Measurements from ENCODE around the gene FURIN. TPM values are rescaled to one million over a fixed set of nuclear protein-coding genes. Genes with fewer than 3 reads are reported as not detected.

The FURIN gene
- total RNA-seq, 1 donor from 2014 or later = 143 TPM

DNA sequence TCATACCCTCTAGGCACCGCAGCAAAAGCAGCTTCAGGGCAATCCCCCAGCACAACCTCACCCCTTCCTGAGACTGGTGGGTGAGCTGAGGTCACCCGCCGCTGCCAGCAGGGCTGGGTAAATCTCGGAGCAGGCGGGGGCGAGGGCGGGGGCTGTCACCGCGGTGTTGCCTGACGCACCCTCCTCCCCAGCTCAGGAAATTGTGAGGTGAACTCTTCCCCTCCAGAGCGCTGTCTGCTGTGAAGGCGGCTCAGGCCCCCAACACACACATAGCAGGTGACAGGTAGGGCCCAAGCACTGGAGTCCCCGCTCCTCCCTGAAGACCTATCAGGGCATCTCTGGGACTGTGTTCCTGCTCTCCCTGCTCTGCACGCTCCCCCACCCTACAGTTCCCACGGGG, 30.2 kb upstream of the FURIN start:
- Mint-ChIP-seq H3K4me3 (ENCODE audit: unreplicated experiment) (no peak overlapping the region), H3K9me3 (ENCODE audit: unreplicated experiment) (no peaks in the 10 kb centered on the region), H3K4me1 (ENCODE audit: unreplicated experiment) (peaks cover 19% of the 10 kb centered on the region), H3K27ac (ENCODE audit: unreplicated experiment) (no peak overlapping the region), H3K27me3 (ENCODE audit: unreplicated experiment) (peaks cover 5% of the 10 kb centered on the region), H3K36me3 (ENCODE audit: low read depth, unreplicated experiment) (peaks cover 4% of the 10 kb centered on the region)
- no peak for DNase-seq (ENCODE audit: low spot score)
- TF ChIP-seq, protein P1, sequence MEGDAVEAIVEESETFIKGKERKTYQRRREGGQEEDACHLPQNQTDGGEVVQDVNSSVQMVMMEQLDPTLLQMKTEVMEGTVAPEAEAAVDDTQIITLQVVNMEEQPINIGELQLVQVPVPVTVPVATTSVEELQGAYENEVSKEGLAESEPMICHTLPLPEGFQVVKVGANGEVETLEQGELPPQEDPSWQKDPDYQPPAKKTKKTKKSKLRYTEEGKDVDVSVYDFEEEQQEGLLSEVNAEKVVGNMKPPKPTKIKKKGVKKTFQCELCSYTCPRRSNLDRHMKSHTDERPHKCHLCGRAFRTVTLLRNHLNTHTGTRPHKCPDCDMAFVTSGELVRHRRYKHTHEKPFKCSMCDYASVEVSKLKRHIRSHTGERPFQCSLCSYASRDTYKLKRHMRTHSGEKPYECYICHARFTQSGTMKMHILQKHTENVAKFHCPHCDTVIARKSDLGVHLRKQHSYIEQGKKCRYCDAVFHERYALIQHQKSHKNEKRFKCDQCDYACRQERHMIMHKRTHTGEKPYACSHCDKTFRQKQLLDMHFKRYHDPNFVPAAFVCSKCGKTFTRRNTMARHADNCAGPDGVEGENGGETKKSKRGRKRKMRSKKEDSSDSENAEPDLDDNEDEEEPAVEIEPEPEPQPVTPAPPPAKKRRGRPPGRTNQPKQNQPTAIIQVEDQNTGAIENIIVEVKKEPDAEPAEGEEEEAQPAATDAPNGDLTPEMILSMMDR (IDR thresholded peaks at IDR 0.05; ENCODE audit: unreplicated experiment) = no peak

DNA sequence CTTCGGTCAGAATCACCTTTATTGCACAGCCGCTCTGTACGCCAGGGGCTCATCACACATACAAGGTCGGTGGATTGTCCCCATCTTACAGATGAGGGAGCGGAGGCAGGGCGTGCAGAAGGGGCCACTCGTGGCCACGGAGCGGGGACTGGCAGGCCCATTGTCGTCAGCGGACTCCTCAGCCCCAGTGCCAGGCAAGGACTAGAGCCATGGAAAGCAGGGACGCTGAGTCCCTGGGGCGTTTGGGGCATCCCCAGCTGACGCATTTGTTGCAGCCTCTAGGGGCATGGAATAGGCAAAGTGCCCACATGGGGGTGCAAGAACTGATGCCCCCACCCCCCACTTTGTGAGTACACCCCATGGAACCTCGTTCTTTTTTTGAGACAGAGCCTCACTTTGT, 29.8 kb upstream of the FURIN start:
- Mint-ChIP-seq H3K9me3 (ENCODE audit: unreplicated experiment) (no peaks in the 10 kb centered on the region), H3K27ac (ENCODE audit: unreplicated experiment) (no peak overlapping the region), H3K4me3 (ENCODE audit: unreplicated experiment) (no peak overlapping the region), H3K27me3 (ENCODE audit: unreplicated experiment) (peaks cover 5% of the 10 kb centered on the region), H3K4me1 (ENCODE audit: unreplicated experiment) (peaks cover 19% of the 10 kb centered on the region), H3K36me3 (ENCODE audit: low read depth, unreplicated experiment) (peaks cover 4% of the 10 kb centered on the region)
- no peak for DNase-seq (ENCODE audit: low spot score)
- TF ChIP-seq, protein P1 (IDR thresholded peaks at IDR 0.05; ENCODE audit: unreplicated experiment) = no peak

DNA sequence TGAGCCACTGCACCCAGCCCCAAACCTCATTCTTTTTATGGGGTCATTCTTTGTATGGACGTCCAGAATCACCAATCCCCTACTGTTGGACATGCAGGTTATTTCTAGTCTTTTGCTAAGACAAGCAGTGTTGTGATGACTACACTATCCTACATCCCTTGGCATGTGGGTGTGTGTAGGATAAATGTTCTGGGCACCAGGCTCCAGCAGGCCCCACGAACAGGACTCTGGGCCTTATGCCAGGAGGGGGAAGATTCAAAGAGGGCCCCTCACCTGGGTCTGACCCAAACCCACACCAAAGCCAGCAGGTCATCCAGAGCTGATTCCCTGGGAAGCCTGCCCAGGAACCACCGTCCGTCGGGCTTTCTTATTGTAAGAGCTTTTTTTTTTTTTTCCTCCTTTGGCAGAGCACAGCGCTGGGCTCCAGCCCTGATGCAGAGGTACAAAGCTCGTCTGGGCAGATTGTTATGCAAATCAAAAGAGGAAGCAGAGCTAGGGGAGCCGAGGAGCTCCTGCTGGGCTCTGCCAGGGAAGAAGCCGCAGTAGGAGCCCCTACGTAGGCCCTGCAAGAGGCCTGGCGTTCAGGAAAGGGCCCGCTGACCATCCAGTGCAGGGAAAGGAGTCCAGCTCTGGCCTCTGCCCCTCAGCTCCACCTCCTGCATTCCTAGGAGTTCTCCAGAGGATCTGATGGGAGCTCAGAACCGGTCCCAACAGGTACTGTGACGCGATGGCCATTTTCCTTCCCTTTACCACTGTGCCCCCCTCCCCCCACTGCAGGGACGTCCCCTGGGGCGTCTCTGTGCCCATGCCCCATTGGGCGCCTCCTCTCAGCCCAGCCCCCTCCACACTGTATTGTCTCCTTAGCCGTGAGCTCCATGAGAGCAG, 29.0 kb upstream of the FURIN start:
- Mint-ChIP-seq H3K9me3 (ENCODE audit: unreplicated experiment) (no peaks in the 10 kb centered on the region), H3K27me3 (ENCODE audit: unreplicated experiment) (peaks cover 8% of the 10 kb centered on the region), H3K4me3 (ENCODE audit: unreplicated experiment) (no peak overlapping the region), H3K27ac (ENCODE audit: unreplicated experiment) (no peak overlapping the region), H3K4me1 (ENCODE audit: unreplicated experiment) (peaks cover 19% of the 10 kb centered on the region), H3K36me3 (ENCODE audit: low read depth, unreplicated experiment) (peaks cover 4% of the 10 kb centered on the region)
- DNase-seq (ENCODE audit: low spot score) = no peak
- TF ChIP-seq, protein P1 (IDR thresholded peaks at IDR 0.05; ENCODE audit: unreplicated experiment) = no peak

DNA sequence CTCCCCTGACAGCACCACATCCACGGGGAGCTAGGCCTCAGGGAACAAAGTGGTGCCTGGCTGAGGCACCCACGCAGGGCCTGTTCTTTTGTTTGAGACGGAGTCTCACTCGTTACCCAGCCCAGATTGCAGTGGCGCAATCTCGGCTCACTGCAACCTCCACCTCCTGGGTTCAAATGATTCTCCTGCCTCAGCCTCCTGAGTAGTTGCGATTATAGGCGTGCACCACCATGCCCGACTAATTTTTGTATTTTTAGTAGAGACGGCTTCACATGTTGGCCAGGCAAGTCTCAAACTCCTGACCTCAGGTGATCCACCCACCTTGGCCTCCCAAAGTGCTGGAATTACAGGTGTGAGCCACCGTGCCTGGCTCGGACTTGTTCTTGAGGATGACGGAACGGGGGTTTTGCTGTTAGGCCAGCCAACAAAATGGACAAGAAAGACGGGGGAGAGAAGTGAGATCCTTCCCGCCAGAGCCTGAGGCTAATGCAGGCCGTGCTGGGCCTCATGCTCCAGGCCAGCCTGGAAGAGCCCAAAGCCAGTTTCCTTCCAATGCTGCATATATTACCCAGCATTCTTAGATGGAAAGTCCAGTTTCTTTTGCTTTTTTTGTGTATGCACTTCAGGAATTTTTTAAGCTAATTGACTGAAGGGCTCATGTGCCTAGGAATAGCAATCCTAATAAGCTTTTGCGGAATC, 28.1 kb upstream of the FURIN start:
- Mint-ChIP-seq H3K9me3 (ENCODE audit: unreplicated experiment) (no peaks in the 10 kb centered on the region), H3K36me3 (ENCODE audit: low read depth, unreplicated experiment) (peaks cover 4% of the 10 kb centered on the region), H3K4me3 (ENCODE audit: unreplicated experiment) (no peak overlapping the region), H3K4me1 (ENCODE audit: unreplicated experiment) (peaks cover 19% of the 10 kb centered on the region), H3K27me3 (ENCODE audit: unreplicated experiment) (peaks cover 5% of the 10 kb centered on the region), H3K27ac (ENCODE audit: unreplicated experiment) (peak overlapping the region; percentile 18)
- TF ChIP-seq, protein P1 (IDR thresholded peaks at IDR 0.05; ENCODE audit: unreplicated experiment) = no peak
- no peak for DNase-seq (ENCODE audit: low spot score)

DNA sequence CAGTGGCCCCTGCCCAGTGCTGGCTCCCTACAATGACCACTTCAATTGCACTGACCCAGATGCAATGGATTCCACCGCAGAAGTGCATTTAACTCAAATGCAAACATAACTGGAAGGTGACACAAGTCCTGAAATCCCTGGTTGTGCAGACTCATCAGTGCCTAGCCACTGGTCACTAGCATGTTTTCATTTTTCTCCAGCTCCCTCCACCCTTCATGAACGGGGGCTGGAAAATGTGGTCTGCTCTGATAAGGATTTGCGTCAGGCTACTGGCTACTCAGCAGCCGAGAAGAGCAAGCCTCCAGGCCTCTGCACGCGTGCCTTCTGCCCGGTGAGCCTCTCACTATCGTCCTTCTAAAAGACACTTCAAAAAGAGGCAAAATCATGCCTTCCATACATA, 27.4 kb upstream of the FURIN start:
- H3K36me3 Mint-ChIP-seq (ENCODE audit: low read depth, unreplicated experiment) = peaks cover 4% of the 10 kb centered on the region
- no peaks in the 10 kb centered on the region for H3K9me3 Mint-ChIP-seq (ENCODE audit: unreplicated experiment)
- peaks cover 19% of the 10 kb centered on the region for H3K4me1 Mint-ChIP-seq (ENCODE audit: unreplicated experiment)
- no peak for DNase-seq (ENCODE audit: low spot score)
- H3K27me3 Mint-ChIP-seq (ENCODE audit: unreplicated experiment) = peaks cover 5% of the 10 kb centered on the region
- no peak overlapping the region for H3K27ac Mint-ChIP-seq (ENCODE audit: unreplicated experiment)
- TF ChIP-seq, protein P1 (IDR thresholded peaks at IDR 0.05; ENCODE audit: unreplicated experiment) = no peak
- H3K4me3 Mint-ChIP-seq (ENCODE audit: unreplicated experiment) = no peak overlapping the region
